PFSK-1 (cell line): Measurements from ENCODE around the gene CMYA5.

Experiments
- FOXP2 ChIP-seq: optimal IDR thresholded peaks from 2 replicates; pipeline ENCODE3; 2011; ENCODE audit warnings: borderline replicate concordance, control low read depth, inconsistent platforms; ENCODE audit not compliant: insufficient read depth; ENCODE audit errors: extremely low read length, extremely low read depth
- POLR2AphosphoS5 ChIP-seq: IDR thresholded peaks from 2 replicates; pipeline ENCODE4 v1.6.1; 2012; ENCODE audit warnings: low read depth, mild to moderate bottlenecking, control low read depth, low read length, moderate library complexity
- SIN3A ChIP-seq: IDR thresholded peaks from 2 replicates; pipeline ENCODE4 v1.6.1; 2012; ENCODE audit warnings: mild to moderate bottlenecking, low read length, moderate library complexity, borderline replicate concordance; ENCODE audit not compliant: insufficient read depth

- TF ChIP-seq POLR2AphosphoS5 (no peak), SIN3A (no peak), FOXP2 (no peak)
These were observed 10.2 kb downstream of the CMYA5 start for GRCh38 chr5:79699763-79700400.
